Fibroblast of skin of left quadriceps (primary cell): ENCODE measurements around the gene RNF11.
"Not testable (repeated sequence)": the region's sequence is repeated elsewhere in the genome, so short reads cannot be mapped to it uniquely, and the experiment has no call there.

Source experiments
- DNase-seq, 2 experiments: peaks; one replicate each; pipeline ENCODE4 v3.0.0-alpha.2; 2013; ENCODE audit warnings: low read depth in 2 of 2

Gene RNF11

GRCh38 chr1:51227231-51227960, 8.7 kb upstream of the RNF11 start:
- DNase-seq = not testable (repeated sequence)

DNA sequence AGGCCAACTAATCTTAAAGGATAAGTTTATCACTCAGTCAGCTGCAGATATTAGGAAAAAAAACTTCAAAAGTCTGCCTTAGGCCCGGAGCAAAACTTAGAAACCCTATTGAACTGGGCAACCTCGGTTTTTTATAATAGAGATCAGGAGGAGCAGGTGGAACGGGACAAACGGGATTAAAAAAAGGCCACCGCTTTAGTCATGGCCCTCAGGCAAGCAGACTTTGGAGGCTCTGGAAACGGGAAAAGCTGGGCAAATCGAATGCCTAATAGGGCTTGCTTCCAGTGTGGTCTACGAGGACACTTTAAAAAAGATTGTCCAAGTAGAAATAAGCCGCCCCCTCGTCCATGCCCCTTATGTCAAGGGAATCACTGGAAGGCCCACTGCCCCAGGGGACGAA, 7.6 kb upstream of the RNF11 start:
- DNase-seq = not testable (repeated sequence)

- no peak for DNase-seq
Observed at GRCh38 chr1:51230501-51231078, 5.5 kb upstream of the RNF11 start.

- DNase-seq = no peak
Observed at GRCh38 chr1:51231120-51231519, 5.0 kb upstream of the RNF11 start.

DNA sequence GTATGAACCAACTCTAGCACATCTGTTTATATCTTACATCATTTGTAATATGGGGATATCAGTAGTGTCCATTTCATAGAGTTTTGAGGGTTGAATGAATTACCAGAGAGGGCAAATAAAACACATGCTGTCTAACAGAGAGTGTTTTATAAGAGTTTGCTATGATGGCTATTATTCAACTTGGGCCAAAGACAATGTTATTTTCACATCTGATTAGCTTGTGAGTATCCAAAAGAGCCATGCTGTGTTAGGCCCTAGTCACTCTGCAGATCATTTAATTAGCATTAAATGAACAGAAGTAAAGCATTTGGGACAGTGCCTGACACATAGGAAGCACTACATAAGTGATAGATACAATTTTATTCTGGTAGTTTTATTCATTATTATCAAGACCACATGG, 4.2 kb upstream of the RNF11 start:
- no peak for DNase-seq

DNA sequence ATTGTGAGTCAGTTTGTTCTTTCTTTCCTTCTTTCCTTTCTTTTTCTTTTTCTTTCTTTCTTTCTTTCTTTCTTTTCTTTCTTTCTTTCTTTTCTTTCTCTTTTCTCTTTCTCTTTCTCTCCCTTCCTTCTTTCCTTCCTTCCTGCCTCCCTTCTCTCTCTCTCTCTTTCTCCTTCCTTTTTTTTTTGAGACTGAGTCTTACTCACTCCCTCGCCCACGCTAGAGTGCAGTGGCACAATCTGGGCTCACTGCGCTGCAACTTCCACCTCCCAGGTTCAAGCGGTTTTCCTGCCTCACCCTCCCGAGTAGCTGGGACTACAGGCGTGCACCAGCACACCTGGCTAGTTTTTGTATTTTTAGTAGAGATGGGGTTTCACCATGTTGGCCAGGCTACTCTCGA, 1.8 kb upstream of the RNF11 start:
- DNase-seq = not testable (repeated sequence)

DNA sequence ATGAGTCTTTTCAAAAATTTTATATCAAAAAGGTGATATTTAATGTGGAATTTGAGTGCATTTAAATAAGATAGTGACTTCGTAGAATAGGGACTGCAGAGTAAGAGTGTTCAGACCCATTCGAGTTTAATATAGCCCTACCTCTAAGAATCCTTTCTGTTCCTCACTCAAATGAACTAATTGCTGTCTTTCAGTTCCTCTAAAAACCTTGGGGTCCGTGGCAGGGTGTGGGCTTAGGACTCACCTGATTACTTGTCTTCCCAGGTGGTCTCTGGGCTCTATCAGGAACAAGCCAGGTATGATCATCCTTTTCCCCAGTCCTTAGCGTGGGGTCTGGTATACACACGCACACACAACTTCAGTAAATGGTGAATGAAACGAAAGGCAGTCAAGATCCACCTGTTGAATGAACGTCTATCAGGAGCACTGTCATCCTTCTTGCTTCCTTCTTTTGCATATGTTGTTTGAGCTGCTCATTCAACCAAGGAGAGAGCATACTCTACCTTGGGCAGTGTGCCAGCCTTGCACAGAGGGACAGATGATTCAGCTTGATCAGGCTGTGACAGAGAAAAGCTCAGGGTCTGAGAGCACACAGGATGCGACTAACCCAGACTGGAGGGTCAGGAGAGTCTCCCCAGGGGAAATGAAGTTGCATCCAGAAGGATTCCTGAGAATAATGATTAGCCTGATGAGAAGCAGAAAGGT, 1.2 kb upstream of the RNF11 start:
- DNase-seq = no peak

DNA sequence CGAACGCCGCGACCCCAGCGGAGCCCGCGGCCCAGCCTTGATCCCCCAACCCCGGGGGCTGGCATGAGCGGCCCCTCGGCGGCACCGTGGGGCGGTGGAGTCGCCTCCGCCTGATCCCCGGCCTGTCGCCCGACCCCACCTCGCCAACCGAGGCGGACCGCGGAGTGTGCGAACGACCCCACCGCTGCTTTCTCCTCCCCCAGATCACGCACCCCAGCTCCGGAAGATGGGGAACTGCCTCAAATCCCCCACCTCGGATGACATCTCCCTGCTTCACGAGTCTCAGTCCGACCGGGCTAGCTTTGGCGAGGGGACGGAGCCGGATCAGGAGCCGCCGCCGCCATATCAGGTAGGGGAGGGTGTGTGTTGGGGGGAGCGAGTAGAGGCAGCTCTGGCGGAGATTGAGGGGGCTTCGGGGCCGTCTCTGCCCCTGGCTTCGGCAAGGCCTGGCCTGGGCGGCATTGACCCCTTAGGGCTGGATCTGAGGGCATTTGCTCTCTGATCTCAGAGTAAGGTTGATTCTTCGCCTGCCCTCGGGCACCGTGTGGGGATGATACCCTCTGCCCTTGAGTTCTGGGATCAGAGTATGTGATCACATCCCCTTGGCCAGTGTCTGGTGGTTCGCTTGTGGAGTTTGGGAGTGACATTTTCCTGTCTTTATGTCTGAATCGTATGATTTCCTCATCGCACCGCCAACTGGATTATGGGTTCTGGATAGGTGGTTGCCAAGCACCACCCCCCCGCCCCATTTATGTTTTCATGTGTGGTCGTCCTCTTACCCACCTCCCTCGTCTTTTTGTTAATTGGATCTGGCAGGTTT, 668 bp downstream of the RNF11 start:
- DNase-seq = no peak

DNA sequence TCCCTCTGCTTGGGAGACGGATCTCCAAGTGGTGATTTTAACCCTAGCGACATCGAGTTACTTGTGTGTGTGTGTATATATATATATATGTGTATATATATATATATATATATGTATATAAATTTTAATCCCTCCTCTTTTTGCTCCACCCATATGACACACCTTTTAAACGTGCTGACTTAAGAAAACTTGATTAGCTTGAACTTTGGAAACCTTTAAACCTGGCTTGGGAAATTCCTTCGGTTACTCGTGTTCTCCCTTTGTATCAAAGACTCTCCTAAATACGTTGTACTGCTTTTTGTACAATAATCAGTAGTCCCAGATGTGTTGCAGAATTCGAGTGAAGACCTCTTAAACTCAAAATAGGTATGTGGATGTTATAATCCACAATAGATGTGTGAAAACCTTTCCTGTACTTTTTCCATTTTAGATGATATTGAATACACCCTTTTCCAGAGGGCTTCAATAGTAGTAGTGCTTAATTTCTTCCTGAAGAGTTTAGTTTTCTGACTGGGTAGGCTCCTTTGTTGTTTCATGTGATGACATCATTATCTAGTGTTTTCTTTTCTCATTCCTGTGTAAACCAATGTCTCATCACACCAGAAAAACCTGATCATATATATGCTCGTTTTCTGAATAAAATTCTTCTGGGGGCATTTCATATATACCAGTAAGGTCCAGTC, 1.4 kb downstream of the RNF11 start:
- DNase-seq = no peak

- no peak for DNase-seq
Observed at GRCh38 chr1:51238034-51238403, 1.9 kb downstream of the RNF11 start.

DNA sequence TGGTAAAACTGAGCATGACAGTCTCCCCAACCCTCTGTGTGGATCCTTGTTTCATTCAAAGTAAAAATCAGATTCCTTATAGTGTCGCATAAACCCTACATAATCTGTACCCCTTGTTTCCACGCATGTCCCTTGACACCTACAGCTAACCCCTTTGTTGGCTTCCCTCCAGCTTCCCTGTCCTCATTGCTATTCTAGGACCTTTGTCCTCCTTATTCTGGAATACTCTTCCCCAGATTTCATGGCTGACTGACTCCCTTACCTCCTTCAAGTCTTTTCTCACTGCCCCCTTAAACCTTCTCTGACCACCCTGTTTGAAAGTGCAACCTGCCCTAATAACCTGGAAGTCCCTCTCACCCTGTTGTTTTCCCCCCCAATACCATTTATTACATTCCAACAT, 4.0 kb downstream of the RNF11 start:
- no peak for DNase-seq

GRCh38 chr1:51241119-51241518, 5.0 kb downstream of the RNF11 start:
- DNase-seq = no peak

DNA sequence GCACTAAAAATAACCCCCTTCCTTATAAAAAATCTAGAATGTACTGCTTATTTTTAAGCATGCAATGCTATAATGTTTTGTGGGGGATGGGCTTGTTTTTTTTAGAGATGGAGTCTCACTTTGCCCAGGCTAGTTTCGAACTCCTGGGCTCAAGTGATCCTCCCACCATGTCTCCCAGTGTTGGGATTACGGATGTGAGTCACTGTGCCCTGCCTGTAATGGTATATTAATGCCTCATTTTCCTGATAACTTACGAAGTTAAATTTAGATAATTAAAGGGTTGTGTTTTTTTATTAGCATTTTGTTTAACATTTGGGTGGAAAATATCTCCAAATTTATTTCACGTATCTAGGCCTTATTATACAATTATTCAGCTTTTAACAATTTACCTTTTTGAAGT, 6.5 kb downstream of the RNF11 start:
- no peak for DNase-seq

DNA sequence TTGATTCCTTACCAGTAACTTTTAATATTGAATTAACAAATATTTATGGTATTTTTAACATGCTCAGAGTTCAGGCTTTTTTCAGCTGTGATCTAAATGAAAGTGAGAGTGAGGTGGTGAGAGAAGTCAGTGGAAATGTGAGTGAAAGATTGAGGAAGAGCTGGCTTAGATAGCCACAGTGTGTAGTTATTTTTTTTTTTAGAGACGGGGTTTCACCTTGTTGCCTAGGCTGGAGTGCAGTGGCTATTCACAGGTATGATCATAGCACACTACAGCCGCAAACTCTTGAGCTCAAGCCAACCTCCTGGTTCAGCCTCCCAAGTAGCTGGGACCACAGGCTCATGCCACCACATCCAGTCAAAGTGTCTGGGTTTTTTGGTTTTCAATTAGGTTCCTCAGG, 10.9 kb downstream of the RNF11 start:
- DNase-seq = no peak

DNA sequence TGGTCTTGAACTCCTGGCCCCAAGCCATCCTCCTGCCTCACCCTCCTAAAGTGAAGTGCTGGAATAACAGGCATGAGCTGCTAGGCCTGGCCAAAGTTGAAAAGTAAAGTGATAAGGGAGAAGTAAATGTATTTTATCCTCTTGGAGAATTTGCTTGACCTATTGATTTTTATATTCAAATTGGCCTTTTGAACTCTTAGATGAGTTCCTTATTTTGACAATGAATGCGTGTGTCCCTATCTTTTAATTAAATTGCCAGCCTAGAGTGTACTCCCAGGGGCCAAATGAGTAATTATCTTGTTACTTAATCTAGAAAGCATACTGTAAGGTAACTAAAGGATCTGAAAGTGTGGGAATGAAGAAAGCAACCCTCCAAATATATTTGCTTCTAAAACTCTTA, 11.4 kb downstream of the RNF11 start:
- DNase-seq = no peak

- DNase-seq = no peak
Observed at GRCh38 chr1:51249445-51249844, 13.4 kb downstream of the RNF11 start.

DNA sequence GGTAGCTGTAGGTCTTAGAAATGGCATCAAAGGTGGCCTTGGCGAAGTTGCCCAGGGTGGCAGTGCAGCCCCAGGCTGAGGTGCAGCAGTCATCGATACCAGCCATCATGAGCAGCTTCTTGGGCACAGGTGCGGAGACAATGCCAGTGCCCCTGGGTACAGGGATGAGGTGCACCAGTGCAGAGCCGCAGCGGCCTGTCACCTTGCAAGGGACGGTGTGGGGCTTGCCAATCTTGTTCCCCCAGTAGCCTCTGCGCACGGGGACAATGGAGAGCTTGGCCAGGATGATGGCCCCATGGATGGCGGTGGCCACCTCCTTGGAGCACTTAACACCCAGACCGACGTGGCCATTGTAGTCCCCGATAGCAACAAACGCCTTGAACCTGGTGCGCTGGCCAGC, 14.7 kb downstream of the RNF11 start:
- not testable (repeated sequence) for DNase-seq

GRCh38 chr1:51251165-51251564, 15.1 kb downstream of the RNF11 start:
- not testable (repeated sequence) for DNase-seq

DNA sequence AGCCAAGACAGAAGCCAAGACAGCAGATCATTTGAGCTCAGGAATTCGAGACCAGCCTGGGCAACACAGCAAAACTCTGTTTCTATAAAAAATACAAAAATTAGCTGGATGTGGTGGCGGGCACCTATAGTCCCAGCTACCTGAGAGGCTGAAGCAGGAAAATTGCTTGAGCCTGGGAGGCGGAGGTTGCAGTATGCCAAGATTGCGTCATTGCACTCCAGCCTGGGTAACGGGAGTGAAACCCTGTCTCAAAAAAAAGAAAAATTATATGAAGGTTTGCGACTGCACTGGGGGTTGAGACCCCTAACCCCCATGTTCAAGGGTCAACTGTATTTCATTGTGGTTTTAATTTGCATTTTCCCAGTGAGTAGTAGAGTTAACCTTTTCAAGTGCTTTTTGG, 16.3 kb downstream of the RNF11 start:
- no peak for DNase-seq

- DNase-seq = no peak
Observed at GRCh38 chr1:51253691-51254090, 17.6 kb downstream of the RNF11 start.

- DNase-seq = no peak
Observed at GRCh38 chr1:51255331-51255730, 19.3 kb downstream of the RNF11 start.
